ENCODE results near the gene PDZD2.

The PDZD2 gene

GRCh38 chr5:31952067-31952466 is 313.1 kb downstream of the PDZD2 start:
- no peak overlapping the region for H3K4me3 ChIP-seq (ENCODE audit: low read length)
- no peaks in the 10 kb centered on the region for H3K4me1 ChIP-seq (ENCODE audit: control insufficient read depth, low read length)
- TF ChIP-seq CTCF (IDR thresholded peaks at IDR 0.05; ENCODE audit: low read depth, low read length, poor library complexity, severe bottlenecking) (no peak), EZH2phosphoT487 (IDR thresholded peaks at IDR 0.05; ENCODE audit: borderline replicate concordance, low read length) (no peak)
- peaks cover 2% of the 10 kb centered on the region; the same call in 1 of the 2 replicates for H3K27me3 ChIP-seq (ENCODE audit: control insufficient read depth, low read length)
- no peaks in the 10 kb centered on the region for H3K79me2 ChIP-seq (ENCODE audit: control insufficient read depth, low read length)
- no peaks in the 10 kb centered on the region for H3F3A ChIP-seq (ENCODE audit: control insufficient read depth, insufficient read depth)
- H4K20me1 ChIP-seq (ENCODE audit: control insufficient read depth, insufficient read depth, low read depth, low read length) = no peaks in the 10 kb centered on the region
- H3K9me2 ChIP-seq (replicated peaks; ENCODE audit: control insufficient read depth, low read length) = no peaks in the 10 kb centered on the region
- no peaks in the 10 kb centered on the region for H3K36me3 ChIP-seq (ENCODE audit: control insufficient read depth, low read length)
- H3K9me3 ChIP-seq (ENCODE audit: control insufficient read depth, insufficient read depth, low read length) = no peaks in the 10 kb centered on the region
- H3K27ac ChIP-seq (ENCODE audit: low read depth, low read length) = no peak overlapping the region
- H3K4me2 ChIP-seq (ENCODE audit: low read length) = no peak overlapping the region

- H3K4me1 ChIP-seq (ENCODE audit: control insufficient read depth, low read length) = no peaks in the 10 kb centered on the region
- H3K9me2 ChIP-seq (replicated peaks; ENCODE audit: control insufficient read depth, low read length) = no peaks in the 10 kb centered on the region
- H3K27ac ChIP-seq (ENCODE audit: low read depth, low read length) = no peak overlapping the region
- H3K4me2 ChIP-seq (ENCODE audit: low read length) = no peak overlapping the region
- no peak for TF ChIP-seq EZH2phosphoT487 (IDR thresholded peaks at IDR 0.05; ENCODE audit: borderline replicate concordance, low read length)
- no peak for TF ChIP-seq CTCF (IDR thresholded peaks at IDR 0.05; ENCODE audit: low read depth, low read length, poor library complexity, severe bottlenecking)
- H3K79me2 ChIP-seq (ENCODE audit: control insufficient read depth, low read length) = no peaks in the 10 kb centered on the region
- no peaks in the 10 kb centered on the region for H3K36me3 ChIP-seq (ENCODE audit: control insufficient read depth, low read length)
- H3F3A ChIP-seq (ENCODE audit: control insufficient read depth, insufficient read depth) = no peaks in the 10 kb centered on the region
- no peaks in the 10 kb centered on the region for H4K20me1 ChIP-seq (ENCODE audit: control insufficient read depth, insufficient read depth, low read depth, low read length)
- H3K4me3 ChIP-seq (ENCODE audit: low read length) = no peak overlapping the region
- peaks cover 6% of the 10 kb centered on the region; the same call in 1 of the 2 replicates for H3K27me3 ChIP-seq (ENCODE audit: control insufficient read depth, low read length)
- H3K9me3 ChIP-seq (ENCODE audit: control insufficient read depth, insufficient read depth, low read length) = no peaks in the 10 kb centered on the region
These were observed 315.2 kb downstream of the PDZD2 start for GRCh38 chr5:31954091-31954490.

- H3K9me2 ChIP-seq (replicated peaks; ENCODE audit: control insufficient read depth, low read length) = no peaks in the 10 kb centered on the region
- no peak overlapping the region for H3K4me3 ChIP-seq (ENCODE audit: low read length)
- H3K27ac ChIP-seq (ENCODE audit: low read depth, low read length) = no peak overlapping the region
- H3K27me3 ChIP-seq (ENCODE audit: control insufficient read depth, low read length) = peaks cover 9% of the 10 kb centered on the region; the same call in 1 of the 2 replicates
- H3K4me1 ChIP-seq (ENCODE audit: control insufficient read depth, low read length) = peaks cover under 1% of the 10 kb centered on the region
- H3F3A ChIP-seq (ENCODE audit: control insufficient read depth, insufficient read depth) = no peaks in the 10 kb centered on the region
- H4K20me1 ChIP-seq (ENCODE audit: control insufficient read depth, insufficient read depth, low read depth, low read length) = no peaks in the 10 kb centered on the region
- no peak overlapping the region for H3K4me2 ChIP-seq (ENCODE audit: low read length)
- no peak for TF ChIP-seq EZH2phosphoT487 (IDR thresholded peaks at IDR 0.05; ENCODE audit: borderline replicate concordance, low read length)
- TF ChIP-seq CTCF (IDR thresholded peaks at IDR 0.05; ENCODE audit: low read depth, low read length, poor library complexity, severe bottlenecking) = no peak
- no peaks in the 10 kb centered on the region for H3K36me3 ChIP-seq (ENCODE audit: control insufficient read depth, low read length)
- H3K9me3 ChIP-seq (ENCODE audit: control insufficient read depth, insufficient read depth, low read length) = no peaks in the 10 kb centered on the region
- H3K79me2 ChIP-seq (ENCODE audit: control insufficient read depth, low read length) = no peaks in the 10 kb centered on the region
These were observed 318.2 kb downstream of the PDZD2 start for GRCh38 chr5:31957151-31957550.

Measured in DOHH2 (cell line).